ENCODE measurements around the gene TMEM175. TPM values are rescaled to one million over a fixed set of nuclear protein-coding genes. Genes with fewer than 3 reads are reported as not detected.

TMEM175 gene
- total and polyA plus RNA-seq, 2 of the 13 experiments (the other 11 are each of a cell fraction or from before 2014, with no cell fraction given): 5.1 to 9.9 TPM

DNA sequence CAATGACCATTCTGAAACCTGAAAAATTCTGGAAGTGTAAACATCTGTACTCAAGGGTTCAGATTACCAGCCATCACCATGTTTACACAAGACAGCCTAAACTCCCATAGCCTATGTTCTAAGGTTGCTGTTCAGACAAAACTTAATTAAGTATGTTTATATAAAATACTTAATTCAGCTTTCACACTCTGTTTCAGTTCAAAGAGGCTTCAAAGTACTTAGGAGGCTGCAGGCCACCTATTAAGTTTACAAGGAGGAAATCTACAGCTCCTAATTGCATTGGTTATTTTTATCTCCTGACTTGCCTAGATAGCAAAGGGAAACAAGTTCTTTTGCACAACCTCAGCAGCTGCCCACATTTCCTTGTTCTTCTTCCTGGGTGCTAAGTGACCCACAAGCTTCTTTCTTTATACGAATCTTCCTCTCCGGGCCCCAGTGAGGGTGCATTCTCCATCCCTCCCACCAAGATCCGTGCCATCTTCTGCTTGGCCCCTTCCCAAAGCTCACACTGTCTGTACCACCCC lies 2.2 kb upstream of the TMEM175 start (continued):
- TF ChIP-seq TIGD3 (CRISPR knock-in tag; IDR thresholded peaks at IDR 0.05; ENCODE audit: borderline replicate concordance): no peak
- TF ChIP-seq CCAR2 (optimal IDR thresholded peaks at IDR 0.05; ENCODE audit: low read depth, low read length): no peak
- TF ChIP-seq ZFP36L1 (CRISPR knock-in tag; IDR thresholded peaks at IDR 0.05): no peak
- TF ChIP-seq, protein P1, sequence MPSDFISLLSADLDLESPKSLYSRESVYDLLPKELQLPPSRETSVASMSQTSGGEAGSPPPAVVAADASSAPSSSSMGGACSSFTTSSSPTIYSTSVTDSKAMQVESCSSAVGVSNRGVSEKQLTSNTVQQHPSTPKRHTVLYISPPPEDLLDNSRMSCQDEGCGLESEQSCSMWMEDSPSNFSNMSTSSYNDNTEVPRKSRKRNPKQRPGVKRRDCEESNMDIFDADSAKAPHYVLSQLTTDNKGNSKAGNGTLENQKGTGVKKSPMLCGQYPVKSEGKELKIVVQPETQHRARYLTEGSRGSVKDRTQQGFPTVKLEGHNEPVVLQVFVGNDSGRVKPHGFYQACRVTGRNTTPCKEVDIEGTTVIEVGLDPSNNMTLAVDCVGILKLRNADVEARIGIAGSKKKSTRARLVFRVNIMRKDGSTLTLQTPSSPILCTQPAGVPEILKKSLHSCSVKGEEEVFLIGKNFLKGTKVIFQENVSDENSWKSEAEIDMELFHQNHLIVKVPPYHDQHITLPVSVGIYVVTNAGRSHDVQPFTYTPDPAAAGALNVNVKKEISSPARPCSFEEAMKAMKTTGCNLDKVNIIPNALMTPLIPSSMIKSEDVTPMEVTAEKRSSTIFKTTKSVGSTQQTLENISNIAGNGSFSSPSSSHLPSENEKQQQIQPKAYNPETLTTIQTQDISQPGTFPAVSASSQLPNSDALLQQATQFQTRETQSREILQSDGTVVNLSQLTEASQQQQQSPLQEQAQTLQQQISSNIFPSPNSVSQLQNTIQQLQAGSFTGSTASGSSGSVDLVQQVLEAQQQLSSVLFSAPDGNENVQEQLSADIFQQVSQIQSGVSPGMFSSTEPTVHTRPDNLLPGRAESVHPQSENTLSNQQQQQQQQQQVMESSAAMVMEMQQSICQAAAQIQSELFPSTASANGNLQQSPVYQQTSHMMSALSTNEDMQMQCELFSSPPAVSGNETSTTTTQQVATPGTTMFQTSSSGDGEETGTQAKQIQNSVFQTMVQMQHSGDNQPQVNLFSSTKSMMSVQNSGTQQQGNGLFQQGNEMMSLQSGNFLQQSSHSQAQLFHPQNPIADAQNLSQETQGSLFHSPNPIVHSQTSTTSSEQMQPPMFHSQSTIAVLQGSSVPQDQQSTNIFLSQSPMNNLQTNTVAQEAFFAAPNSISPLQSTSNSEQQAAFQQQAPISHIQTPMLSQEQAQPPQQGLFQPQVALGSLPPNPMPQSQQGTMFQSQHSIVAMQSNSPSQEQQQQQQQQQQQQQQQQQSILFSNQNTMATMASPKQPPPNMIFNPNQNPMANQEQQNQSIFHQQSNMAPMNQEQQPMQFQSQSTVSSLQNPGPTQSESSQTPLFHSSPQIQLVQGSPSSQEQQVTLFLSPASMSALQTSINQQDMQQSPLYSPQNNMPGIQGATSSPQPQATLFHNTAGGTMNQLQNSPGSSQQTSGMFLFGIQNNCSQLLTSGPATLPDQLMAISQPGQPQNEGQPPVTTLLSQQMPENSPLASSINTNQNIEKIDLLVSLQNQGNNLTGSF (CRISPR knock-in tag; IDR thresholded peaks at IDR 0.05): no peak
- TF ChIP-seq ZNF354B (CRISPR knock-in tag; IDR thresholded peaks at IDR 0.05): no peak
- TF ChIP-seq ETV5 (CRISPR knock-in tag; IDR thresholded peaks at IDR 0.05; ENCODE audit: borderline replicate concordance): no peak
- TF ChIP-seq ZNF598 (CRISPR knock-in tag; IDR thresholded peaks at IDR 0.05; ENCODE audit: borderline replicate concordance): no peak
- TF ChIP-seq FOXK2 (IDR thresholded peaks at IDR 0.05): peak; percentile 57; the same call in 1 of the 2 replicates
- peak; percentile 52; the same call in 1 of the 2 replicates for TF ChIP-seq BCL6 (CRISPR knock-in tag; IDR thresholded peaks at IDR 0.05)
- TF ChIP-seq, protein P2, sequence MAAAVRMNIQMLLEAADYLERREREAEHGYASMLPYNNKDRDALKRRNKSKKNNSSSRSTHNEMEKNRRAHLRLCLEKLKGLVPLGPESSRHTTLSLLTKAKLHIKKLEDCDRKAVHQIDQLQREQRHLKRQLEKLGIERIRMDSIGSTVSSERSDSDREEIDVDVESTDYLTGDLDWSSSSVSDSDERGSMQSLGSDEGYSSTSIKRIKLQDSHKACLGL (CRISPR knock-in tag; IDR thresholded peaks at IDR 0.05): no peak
- TF ChIP-seq FOXK1 (CRISPR knock-in tag; IDR thresholded peaks at IDR 0.05; ENCODE audit: borderline replicate concordance, low read depth): peak; percentile 33; the same call in 1 of the 2 replicates
- TF ChIP-seq, protein P3, sequence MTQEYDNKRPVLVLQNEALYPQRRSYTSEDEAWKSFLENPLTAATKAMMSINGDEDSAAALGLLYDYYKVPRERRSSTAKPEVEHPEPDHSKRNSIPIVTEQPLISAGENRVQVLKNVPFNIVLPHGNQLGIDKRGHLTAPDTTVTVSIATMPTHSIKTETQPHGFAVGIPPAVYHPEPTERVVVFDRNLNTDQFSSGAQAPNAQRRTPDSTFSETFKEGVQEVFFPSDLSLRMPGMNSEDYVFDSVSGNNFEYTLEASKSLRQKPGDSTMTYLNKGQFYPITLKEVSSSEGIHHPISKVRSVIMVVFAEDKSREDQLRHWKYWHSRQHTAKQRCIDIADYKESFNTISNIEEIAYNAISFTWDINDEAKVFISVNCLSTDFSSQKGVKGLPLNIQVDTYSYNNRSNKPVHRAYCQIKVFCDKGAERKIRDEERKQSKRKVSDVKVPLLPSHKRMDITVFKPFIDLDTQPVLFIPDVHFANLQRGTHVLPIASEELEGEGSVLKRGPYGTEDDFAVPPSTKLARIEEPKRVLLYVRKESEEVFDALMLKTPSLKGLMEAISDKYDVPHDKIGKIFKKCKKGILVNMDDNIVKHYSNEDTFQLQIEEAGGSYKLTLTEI (CRISPR knock-in tag; conservative IDR thresholded peaks at IDR 0.05): no peak
- TF ChIP-seq RFX1 (IDR thresholded peaks at IDR 0.05): no peak
- peak; percentile 49; the same call in 1 of the 2 replicates for TF ChIP-seq FOXA1 (IDR thresholded peaks at IDR 0.05)
- TF ChIP-seq FOXA1 (CRISPR knock-in tag; IDR thresholded peaks at IDR 0.05): peak; percentile 94
- TF ChIP-seq KLF9 (CRISPR knock-in tag; IDR thresholded peaks at IDR 0.05; ENCODE audit: low read depth): no peak
- no peak for TF ChIP-seq MZF1 (CRISPR knock-in tag; IDR thresholded peaks at IDR 0.05; ENCODE audit: borderline replicate concordance)
- no peak for TF ChIP-seq E2F2 (CRISPR knock-in tag; IDR thresholded peaks at IDR 0.05; ENCODE audit: borderline replicate concordance)
- TF ChIP-seq, protein P4, sequence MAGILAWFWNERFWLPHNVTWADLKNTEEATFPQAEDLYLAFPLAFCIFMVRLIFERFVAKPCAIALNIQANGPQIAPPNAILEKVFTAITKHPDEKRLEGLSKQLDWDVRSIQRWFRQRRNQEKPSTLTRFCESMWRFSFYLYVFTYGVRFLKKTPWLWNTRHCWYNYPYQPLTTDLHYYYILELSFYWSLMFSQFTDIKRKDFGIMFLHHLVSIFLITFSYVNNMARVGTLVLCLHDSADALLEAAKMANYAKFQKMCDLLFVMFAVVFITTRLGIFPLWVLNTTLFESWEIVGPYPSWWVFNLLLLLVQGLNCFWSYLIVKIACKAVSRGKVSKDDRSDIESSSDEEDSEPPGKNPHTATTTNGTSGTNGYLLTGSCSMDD (CRISPR knock-in tag; IDR thresholded peaks at IDR 0.05): no peak

All from HepG2 (cell line).